ENCODE results near the gene CCDC83. TPM values are rescaled to one million over a fixed set of nuclear protein-coding genes. Genes with fewer than 3 reads are reported as not detected.
A peak's percentile ranks its signal among the peaks of the same experiment; 100 is the strongest.

CCDC83 gene
- polyA plus RNA-seq, 1 of the 3 experiments (the other 2 are of a cell fraction) = not detected

GRCh38 chr11:85843929-85844328 is 11.3 kb upstream of the CCDC83 start:
- Histone ChIP-seq H3K4me2 (no peak overlapping the region), H3K9me3 (no peaks in the 10 kb centered on the region), H3K27ac (ENCODE audit: low read depth in 2 of 2, low read length in 1 of 2) (no peak overlapping the region), H2AFZ (ENCODE audit: low read depth) (no peak overlapping the region), H3K36me3 (replicated peaks in 1 of 2; ENCODE audit: control insufficient read depth in 1 of 2, insufficient read depth in 2 of 2, low read length in 1 of 2) (no peaks in the 10 kb centered on the region), H3K79me2 (ENCODE audit: insufficient read depth) (no peaks in the 10 kb centered on the region), H3K27me3 (ENCODE audit: insufficient read depth) (no peaks in the 10 kb centered on the region), H3K4me3 (ENCODE audit: low read depth in 2 of 2, low read length in 1 of 2) (no peak overlapping the region), H3K9ac (no peak overlapping the region), H3K4me1 (ENCODE audit: control insufficient read depth in 1 of 2, insufficient read depth in 2 of 2, low read depth in 1 of 2, low read length in 1 of 2) (peaks cover 5 to 7% of the 10 kb centered on the region in 2 experiments; a peak in 1 of 4 replicates), H4K20me1 (ENCODE audit: insufficient read depth) (no peaks in the 10 kb centered on the region), H3F3A (replicated peaks; ENCODE audit: insufficient read depth) (peaks cover 14% of the 10 kb centered on the region), H3K9me2 (no peaks in the 10 kb centered on the region)
- ChIA-PET CTCF (interaction anchor here (1.0 to 2.3 kb wide), 2 partner anchors 11 kb away, joined by 4 to 11 read pairs; partner anchors contain the start of gene CCDC83), POLR2A (no interaction called here)
- WGBS (ENCODE audit: low lambda C conversion rate) = 93% methylated on average over 3 of the region's 3 CpGs
- no peak for DNase-seq
- no peak for TF ChIP-seq JUND (IDR thresholded peaks at IDR 0.05)
- no peak for TF ChIP-seq TAF1 (IDR thresholded peaks at IDR 0.05; ENCODE audit: borderline replicate concordance, low read depth, low read length)

DNA sequence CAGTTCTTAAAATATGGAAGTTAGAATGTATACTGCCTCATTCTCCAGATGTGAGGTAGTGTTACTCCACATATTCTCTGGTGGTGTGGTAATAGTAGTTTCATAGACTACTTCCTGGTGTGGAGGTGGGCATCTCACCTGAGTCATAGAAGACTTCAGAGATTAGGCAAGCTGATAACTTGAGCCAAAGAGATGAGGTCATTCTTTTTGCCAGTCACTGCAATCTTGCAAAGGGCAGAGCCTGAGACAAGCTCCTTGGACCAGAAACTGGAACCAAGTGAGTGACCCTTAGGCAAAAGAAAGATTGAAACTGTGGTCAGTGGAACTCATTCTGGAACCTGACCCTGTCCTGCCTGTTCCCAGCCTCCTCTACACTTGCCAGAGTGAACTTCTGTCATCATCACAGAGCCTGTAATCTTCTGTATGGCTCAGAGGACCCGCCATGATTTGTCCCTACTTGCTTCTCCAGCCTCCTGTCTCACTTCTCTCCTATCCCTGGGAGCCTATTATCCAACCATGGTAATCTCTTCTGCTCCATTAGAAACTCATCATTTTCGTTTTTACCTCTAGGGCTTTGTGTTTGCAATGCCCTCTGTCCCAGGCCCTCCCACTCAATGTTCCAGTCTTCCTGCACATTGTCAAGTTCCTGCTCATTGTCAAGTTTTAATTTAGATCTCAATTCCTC is 10.6 kb upstream of the CCDC83 start:
- Histone ChIP-seq H3K36me3 (replicated peaks in 1 of 2; ENCODE audit: control insufficient read depth in 1 of 2, insufficient read depth in 2 of 2, low read length in 1 of 2) (no peaks in the 10 kb centered on the region), H3K4me1 (ENCODE audit: control insufficient read depth in 1 of 2, insufficient read depth in 2 of 2, low read depth in 1 of 2, low read length in 1 of 2) (peaks cover 5 to 7% of the 10 kb centered on the region in 2 experiments; a peak in 1 of 4 replicates), H2AFZ (ENCODE audit: low read depth) (no peak overlapping the region), H3K27ac (ENCODE audit: low read depth in 2 of 2, low read length in 1 of 2) (peak overlapping the region in 1 of 2 experiments; percentile 9; a peak in 2 of 4 replicates), H3K79me2 (ENCODE audit: insufficient read depth) (no peaks in the 10 kb centered on the region), H4K20me1 (ENCODE audit: insufficient read depth) (no peaks in the 10 kb centered on the region), H3K9me2 (no peaks in the 10 kb centered on the region), H3K27me3 (ENCODE audit: insufficient read depth) (no peaks in the 10 kb centered on the region), H3K4me2 (0 out of 2 replicates have a peak overlapping the region, but pooled peaks have one; percentile 2), H3F3A (replicated peaks; ENCODE audit: insufficient read depth) (peaks cover 14% of the 10 kb centered on the region), H3K9ac (no peak overlapping the region), H3K9me3 (no peaks in the 10 kb centered on the region), H3K4me3 (ENCODE audit: low read depth in 2 of 2, low read length in 1 of 2) (no peak overlapping the region)
- POLR2A ChIA-PET = no interaction called here
- DNase-seq = no peak
- TF ChIP-seq NFIC (IDR thresholded peaks at IDR 0.05; ENCODE audit: borderline replicate concordance) (0 out of 2 replicates have a peak, but pooled peaks have one; percentile 16), REST (IDR thresholded peaks at IDR 0.05; ENCODE audit: low read depth, low read length) (no peak), CHD2 (IDR thresholded peaks at IDR 0.05; ENCODE audit: low read length, partially characterized antibody) (no peak), ELF1 (IDR thresholded peaks at IDR 0.05) (peak; percentile 64), RCOR1 (IDR thresholded peaks at IDR 0.05; ENCODE audit: low read length) (no peak), FOSL2 (IDR thresholded peaks at IDR 0.05; ENCODE audit: borderline replicate concordance, low read depth) (peak; percentile 57; the same call in 1 of the 2 replicates), TCF12 (IDR thresholded peaks at IDR 0.05) (peak; percentile 42; the same call in 1 of the 2 replicates), TAF1 (IDR thresholded peaks at IDR 0.05; ENCODE audit: borderline replicate concordance, low read depth, low read length) (no peak), IRF3 (IDR thresholded peaks at IDR 0.05; ENCODE audit: low read depth, low read length) (no peak), JUND (IDR thresholded peaks at IDR 0.05) (peak; percentile 45; the same call in 1 of the 2 replicates)
- WGBS (ENCODE audit: low lambda C conversion rate) = 17% methylated on average over 2 of the region's 2 CpGs
- CTCF ChIA-PET = interaction anchor here (1.0 kb wide), 1 partner anchor 10 kb away, joined by 4 read pairs; the partner anchor contains the start of gene CCDC83
